ENCODE data around the gene CD74.

The CD74 gene

GRCh38 chr5:150409638-150410523 is 2.8 kb downstream of the CD74 start:
- peak; percentile 98 for DNase-seq (ENCODE audit: low spot score)

DNA sequence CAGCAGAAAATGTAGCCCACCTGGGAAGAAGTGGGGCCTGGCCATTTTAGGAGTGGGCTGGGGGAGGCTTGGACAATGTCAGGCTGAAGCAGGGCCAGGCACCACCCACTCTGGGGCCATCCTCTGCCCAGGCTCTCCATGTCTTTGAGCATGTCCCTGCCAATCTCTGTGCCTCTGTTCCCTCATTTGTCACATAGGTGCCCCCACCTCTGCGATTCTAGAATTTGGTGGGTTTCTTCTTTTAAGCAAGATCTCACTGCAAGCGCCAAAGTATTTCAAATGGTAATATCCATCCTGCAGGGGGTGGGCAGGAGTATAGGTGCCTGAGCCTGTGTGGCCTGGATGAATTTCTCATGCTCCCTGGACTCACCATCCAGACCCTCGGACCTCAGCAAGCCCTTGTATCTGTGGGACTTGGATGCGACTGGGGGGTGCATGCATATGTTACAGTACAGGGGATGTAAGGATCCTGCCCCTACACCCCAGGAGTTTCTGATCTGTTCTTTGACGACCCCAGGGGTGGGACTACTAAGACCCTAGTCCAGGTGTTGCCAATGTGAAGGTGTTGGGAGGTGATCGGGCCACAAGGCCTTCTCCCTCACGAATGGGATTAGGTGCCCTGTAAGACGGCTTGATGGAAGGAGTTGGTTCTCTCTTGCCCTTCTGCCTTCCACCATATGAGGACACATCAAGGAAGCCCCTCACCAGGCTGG is 4.3 kb downstream of the CD74 start:
- no peak for DNase-seq (ENCODE audit: low spot score)

GRCh38 chr5:150407096-150407720 is 5.5 kb downstream of the CD74 start:
- no peak for DNase-seq (ENCODE audit: low spot score)

DNA sequence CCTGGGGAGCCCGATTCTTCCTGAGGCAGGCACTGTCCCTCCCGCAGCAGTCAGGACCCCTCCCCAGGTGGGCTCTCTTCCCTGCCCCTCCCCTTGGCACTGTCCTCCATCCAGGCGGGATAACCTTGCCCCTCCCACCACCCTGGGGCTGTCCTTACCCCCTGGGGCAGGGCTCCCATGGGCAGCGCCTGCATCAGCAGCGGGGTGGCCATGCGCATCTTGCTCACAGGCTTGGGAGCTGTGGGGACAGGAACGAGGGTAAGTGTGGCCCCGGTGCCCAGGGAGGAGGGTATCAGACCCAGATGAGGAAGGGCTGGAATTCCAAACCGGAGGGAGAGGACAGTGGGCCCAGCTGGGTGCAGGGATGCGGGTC is 6.0 kb downstream of the CD74 start:
- no peak for DNase-seq (ENCODE audit: low spot score)

- DNase-seq (ENCODE audit: low spot score) = no peak
Observed at GRCh38 chr5:150406103-150406722, 6.5 kb downstream of the CD74 start.

GRCh38 chr5:150404941-150405816 is 7.5 kb downstream of the CD74 start:
- no peak for DNase-seq (ENCODE audit: low spot score)

DNA sequence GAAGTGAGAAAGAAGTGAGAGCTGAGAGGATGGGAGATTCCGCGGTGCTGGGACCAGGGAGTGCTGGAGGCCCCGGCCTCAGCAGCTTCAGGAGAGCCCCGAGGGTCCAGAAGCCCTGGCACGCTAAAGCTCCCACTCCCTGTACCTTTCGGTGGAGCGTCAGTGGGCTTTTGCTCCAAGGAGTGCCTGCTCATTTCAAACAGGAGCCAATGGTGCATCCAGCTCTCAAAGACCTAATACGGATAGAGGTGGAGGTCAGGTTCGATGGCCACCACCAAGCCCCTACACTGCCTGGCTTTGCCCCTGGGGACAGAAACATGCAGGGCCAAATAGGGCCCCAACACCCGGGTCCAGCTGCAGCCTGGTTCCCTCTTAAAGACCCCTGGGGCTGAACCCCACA is 8.2 kb downstream of the CD74 start:
- DNase-seq (ENCODE audit: low spot score) = no peak

- no peak for DNase-seq (ENCODE audit: low spot score)
Observed at GRCh38 chr5:150404121-150404520, 8.6 kb downstream of the CD74 start.

- DNase-seq (ENCODE audit: low spot score) = no peak
Observed at GRCh38 chr5:150402901-150403342, 9.8 kb downstream of the CD74 start.

DNA sequence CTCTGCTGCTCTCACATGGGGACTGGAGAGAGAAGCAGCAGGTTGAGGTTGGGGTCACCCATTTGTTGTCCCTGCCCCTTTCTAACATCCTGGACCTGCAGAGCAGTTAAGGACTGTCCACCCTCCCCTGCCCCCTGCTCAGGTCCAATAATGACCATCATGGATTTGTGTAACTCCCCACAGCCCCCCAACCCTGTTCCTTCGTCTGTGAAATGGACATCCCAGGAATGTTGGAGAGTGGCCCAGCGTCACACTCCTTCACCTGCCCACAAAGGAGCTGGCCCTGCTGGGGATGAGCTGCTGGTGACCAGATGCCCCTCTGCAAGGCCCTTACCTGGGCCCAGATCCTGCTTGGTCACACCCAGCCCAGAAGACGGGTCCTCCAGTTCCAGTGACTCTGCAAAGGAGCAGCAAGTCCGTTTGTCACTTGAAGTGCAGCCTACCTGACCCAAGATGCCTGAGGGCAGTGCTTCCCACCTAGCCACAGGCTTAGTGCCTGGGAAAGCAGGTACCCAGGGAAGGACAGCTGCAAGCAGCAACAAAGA is 10.4 kb downstream of the CD74 start:
- no peak for DNase-seq (ENCODE audit: low spot score)

GRCh38 chr5:150401376-150402228 is 11.1 kb downstream of the CD74 start:
- DNase-seq (ENCODE audit: low spot score) = no peak

DNA sequence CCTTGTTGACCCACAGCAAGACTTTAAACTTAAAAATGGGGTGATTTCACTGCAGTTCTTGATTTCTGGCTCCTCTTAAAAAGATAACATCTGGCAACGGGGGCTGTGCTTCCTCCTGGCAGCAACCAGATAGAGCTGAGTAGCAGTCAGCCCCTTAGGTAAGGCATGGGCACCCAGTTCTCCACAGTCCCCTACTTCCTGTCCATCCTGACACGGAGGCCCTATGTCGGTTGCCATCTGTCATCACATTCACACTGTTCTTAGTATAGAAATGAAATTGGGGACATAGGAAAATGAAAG is 11.7 kb downstream of the CD74 start:
- DNase-seq (ENCODE audit: low spot score) = no peak

DNA sequence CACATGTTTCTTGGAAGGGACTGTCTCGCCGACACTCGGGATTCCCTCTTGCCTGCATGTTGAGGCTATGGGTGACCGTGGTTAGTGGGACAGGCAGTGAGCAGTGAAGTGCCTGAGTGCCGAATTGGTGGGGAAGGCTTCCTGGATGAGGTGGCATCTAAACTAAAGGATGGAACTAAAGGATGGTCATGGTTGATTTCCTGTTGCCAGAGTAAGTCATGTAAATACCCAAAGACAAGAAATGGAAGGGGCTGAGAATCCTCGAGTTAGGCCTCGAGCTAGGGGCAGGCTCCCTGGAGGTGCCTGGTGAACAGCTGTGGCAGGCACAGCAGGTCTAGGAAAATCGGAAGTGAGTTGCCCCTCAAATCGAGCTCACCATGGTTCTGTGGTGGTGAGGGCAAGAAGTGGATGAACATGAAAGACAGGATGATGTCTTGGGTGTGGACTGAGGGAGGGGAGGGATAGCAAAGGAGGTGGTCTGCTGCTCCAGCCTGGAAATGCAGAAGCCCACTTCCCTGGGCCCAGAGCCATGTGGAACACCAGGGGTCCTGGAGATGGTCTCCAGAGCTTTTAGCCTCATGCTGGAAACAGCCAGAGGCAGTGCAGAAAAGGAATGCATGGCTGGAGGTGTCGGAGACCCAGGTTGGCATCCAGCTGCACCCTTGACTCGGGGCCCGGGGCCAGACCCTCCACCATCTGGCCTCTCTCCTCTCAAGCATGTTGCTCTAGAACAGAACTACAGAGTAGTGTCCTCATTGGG is 12.2 kb downstream of the CD74 start:
- DNase-seq (ENCODE audit: low spot score) = no peak

- DNase-seq (ENCODE audit: low spot score) = no peak
Observed at GRCh38 chr5:150399524-150400211, 13.0 kb downstream of the CD74 start.

DNA sequence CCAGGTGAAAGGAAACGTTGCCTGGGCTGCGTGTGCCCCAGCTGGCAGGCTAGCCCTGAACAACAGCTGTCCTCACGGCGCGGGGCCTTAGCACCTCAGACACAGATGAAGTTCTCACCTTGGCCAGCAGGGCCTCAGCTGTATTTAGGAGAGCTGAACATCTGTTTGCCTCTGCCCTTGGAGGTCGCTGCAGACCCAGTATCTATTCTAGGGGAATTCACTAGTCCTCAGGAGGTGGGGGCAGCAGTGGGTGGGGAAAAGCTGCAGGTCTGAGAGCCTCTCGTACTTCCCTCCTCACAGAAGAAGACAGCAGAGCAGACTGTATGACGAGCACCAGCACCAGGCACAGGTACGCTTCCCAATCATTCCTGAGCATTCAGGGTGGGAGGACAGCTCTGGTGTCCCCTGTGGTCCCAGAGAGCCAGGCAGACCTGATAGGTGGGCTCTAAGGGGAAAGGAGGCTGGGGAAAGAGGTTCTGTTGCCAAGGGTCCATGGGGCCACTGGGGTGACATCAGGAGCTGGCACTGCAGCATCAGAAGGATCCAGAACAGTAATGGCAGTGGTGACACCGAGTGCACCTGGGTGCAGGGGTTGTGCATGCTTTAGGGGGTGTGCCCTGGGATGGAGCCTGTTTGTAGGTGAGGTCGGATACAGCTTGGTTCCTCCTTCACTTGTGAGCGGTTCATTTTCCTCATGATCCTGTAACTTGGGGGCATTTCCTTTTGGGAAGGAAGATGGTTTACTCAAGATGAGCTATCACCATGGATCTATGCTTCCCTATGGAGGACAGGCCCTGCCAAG is 13.8 kb downstream of the CD74 start:
- DNase-seq (ENCODE audit: low spot score) = no peak

DNA sequence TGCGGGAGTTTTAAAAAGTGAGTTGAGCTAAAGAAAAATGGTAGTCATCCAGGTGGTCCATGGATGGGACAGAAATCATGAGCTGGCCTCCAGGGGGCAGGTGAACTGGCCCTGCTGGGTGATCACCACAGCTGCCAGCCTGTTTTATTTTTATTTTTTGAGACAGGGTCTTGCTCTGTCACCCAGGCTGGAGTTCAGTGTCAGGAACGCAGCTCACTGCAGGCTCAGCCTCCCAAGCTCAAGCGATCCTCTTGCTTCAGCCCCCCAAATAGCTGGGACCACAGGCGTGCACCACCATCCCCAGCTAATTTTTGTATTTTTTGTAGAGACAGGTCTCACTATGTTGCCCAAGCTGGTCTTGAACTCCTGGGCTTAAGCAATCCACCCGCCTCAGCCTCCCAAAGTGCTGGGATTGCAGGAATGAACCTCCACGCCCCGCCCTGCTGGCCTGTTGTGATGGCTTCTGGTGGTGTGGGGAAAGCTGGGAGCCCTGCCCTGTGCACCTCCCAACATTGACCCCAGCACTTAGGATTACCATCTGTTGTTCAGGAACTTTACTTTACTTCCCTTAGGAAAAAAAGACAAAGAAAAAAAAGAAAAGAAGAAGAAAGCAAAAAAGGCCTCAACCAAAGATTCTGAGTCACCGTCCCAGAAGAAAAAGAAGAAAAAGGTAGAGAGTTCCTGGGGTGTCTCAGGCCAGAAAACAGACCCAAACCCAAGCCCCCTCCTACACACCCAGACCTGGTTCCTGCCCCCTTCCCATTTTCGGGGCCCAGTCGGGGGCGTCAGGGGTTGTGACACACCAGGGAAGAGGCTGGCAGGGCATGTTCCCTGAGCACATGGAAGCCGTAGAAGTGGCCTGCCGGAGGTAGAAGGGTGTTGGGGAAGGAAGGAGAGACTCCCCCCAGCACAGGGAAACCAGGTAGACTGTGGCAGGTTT is 14.7 kb downstream of the CD74 start:
- DNase-seq (ENCODE audit: low spot score) = no peak

DNA sequence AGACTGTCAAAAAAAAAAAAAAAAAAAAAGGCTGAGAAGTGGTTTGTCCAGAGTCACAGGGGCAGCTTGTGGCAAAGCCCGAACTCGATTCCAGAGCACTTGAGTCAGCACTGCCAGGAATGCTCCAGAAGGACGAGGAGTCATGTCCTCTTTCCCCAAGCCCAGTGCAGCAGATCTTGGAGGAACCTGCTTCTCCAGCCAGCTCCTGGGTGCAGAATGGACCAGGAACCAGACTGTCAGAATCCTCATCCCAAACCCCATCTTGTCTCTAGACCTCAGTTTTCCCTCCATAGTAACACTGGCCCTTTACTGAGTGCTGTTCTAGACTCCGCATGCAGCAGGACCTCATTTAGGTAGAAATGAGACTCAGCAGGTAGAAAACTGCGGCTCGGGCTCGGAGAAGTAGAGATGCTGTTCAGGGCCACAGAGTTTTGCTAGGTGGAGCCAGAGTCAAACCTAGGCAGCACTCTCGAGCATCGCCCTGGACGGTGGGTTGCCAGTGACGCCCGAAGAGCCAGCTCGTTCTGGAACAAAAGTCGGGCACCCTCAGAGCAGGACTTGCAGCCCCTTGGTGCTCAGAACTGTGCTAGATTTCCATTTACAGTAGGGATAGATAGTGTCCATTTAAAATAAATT is 15.4 kb downstream of the CD74 start:
- DNase-seq (ENCODE audit: low spot score) = no peak

Measured in Ammon's horn (tissue), 1 donor.